Activated CD8-positive, alpha-beta memory T cell treated with anti-CD3 and anti-CD28 coated beads, Interleukin-2, amount 10 ng/mL, durations not matched to agents 7 days and 5 days (primary cell): ENCODE measurements around the gene OSBP2. TPM values are rescaled to one million over a fixed set of nuclear protein-coding genes. Genes with fewer than 3 reads are reported as not detected.
A peak's percentile ranks its signal among the peaks of the same experiment; 100 is the strongest.
"Not testable (repeated sequence)": the region's sequence is repeated elsewhere in the genome, so short reads cannot be mapped to it uniquely, and the experiment has no call there.

Source experiments
- ATAC-seq: fragments of 150-1000 bp; cut with Tn5 transposase; one replicate; pipeline ENCODE4 v1.10.0; 2021; ENCODE audit warnings: moderate library complexity
- CTCF ChIA-PET: fragments of 350-600 bp; sonication (Branson Sonifier 250); formaldehyde crosslinking; loops from one replicate; lab custom pipeline; 2021; ENCODE audit warnings: antibody characterized with exemption; lab: Charles Lee
- DNase-seq: peaks from one replicate; pipeline ENCODE4 v3.0.0-alpha.2; 2020
- H3K27ac Mint-ChIP-seq: one replicate; pipeline ENCODE4 v1.8.0; 2021; ENCODE audit warnings: mild to moderate bottlenecking, mixed read lengths
- H3K27me3 Mint-ChIP-seq: one replicate; pipeline ENCODE4 v1.8.0; 2021; ENCODE audit warnings: mixed read lengths
- H3K36me3 Mint-ChIP-seq: one replicate; pipeline ENCODE4 v1.8.0; 2021; ENCODE audit warnings: mild to moderate bottlenecking, mixed read lengths
- H3K4me1 Mint-ChIP-seq: one replicate; pipeline ENCODE4 v1.8.0; 2021; ENCODE audit warnings: mixed read lengths
- H3K4me3 Mint-ChIP-seq: one replicate; pipeline ENCODE4 v1.8.0; 2021; ENCODE audit warnings: mild to moderate bottlenecking, moderate library complexity, mixed read lengths
- H3K9me3 Mint-ChIP-seq: one replicate; pipeline ENCODE4 v1.8.0; 2022; ENCODE audit warnings: low read depth, mixed read lengths
- total RNA-seq, 2 experiments: library from RNA; stranded (reverse); gene quantifications; one replicate each; pipeline ENCODE4 v1.2.3, GENCODE V29; 2021

The OSBP2 gene
- total RNA-seq, 2 experiments from 2014 or later = 1.7 to 4.3 TPM

GRCh38 chr22:30665266-30665665, 29.4 kb upstream of the OSBP2 start:
- no peak overlapping the region for H3K27ac Mint-ChIP-seq
- H3K4me1 Mint-ChIP-seq = peaks cover 16% of the 10 kb centered on the region
- no peak overlapping the region for H3K4me3 Mint-ChIP-seq

DNA sequence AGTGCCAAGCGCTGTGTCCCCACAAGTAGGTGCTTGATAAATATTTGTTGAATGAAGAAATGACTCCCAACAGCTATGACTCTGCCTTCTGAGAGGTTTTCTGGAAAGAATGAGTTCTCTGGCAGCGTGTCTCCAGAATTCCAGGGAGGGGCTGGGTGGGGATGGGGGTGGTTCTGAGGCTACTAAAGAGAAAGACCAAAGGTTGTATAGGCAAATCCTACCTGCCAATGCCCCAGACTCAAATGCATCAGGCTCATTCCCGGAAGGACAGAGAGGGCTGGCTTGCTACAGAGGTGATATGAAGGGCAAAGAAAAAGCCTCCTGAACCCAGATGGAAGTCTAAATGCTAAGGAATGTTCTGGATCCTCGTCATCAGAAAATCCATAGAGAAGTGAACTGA, 28.9 kb upstream of the OSBP2 start:
- Mint-ChIP-seq H3K27ac (no peak overlapping the region), H3K27me3 (peaks cover 4% of the 10 kb centered on the region), H3K9me3 (no peaks in the 10 kb centered on the region), H3K36me3 (peaks cover 12% of the 10 kb centered on the region), H3K4me3 (no peak overlapping the region), H3K4me1 (peaks cover 16% of the 10 kb centered on the region)
- ATAC-seq (no peak), DNase-seq (no peak)
- CTCF ChIA-PET = interaction anchor here (2.6 kb wide), 1 partner anchor 16 kb away, joined by 13 read pairs; no protein-coding TSS in a partner anchor

More at GRCh38 chr22:30665266-30665665, 29.4 kb upstream of the OSBP2 start:
- Mint-ChIP-seq H3K36me3 (peaks cover 14% of the 10 kb centered on the region), H3K27me3 (peaks cover 4% of the 10 kb centered on the region), H3K9me3 (no peaks in the 10 kb centered on the region)
- ATAC-seq (no peak), DNase-seq (no peak)
- CTCF ChIA-PET = no interaction called here

- CTCF ChIA-PET = interaction anchor here (0.6 to 4.1 kb wide), 3 partner anchors 17 to 1026 kb away, joined by 4 to 17 read pairs (median 13); partner anchors contain the start of gene SLC35E4
- Mint-ChIP-seq H3K36me3 (peaks cover 12% of the 10 kb centered on the region), H3K9me3 (no peaks in the 10 kb centered on the region), H3K27me3 (peaks cover 4% of the 10 kb centered on the region), H3K4me1 (peaks cover 16% of the 10 kb centered on the region), H3K27ac (peak overlapping the region; percentile 86), H3K4me3 (peak overlapping the region; percentile 98)
- DNase-seq (no peak), ATAC-seq (no peak)
Measured at GRCh38 chr22:30667107-30667493, 27.6 kb upstream of the OSBP2 start.

DNA sequence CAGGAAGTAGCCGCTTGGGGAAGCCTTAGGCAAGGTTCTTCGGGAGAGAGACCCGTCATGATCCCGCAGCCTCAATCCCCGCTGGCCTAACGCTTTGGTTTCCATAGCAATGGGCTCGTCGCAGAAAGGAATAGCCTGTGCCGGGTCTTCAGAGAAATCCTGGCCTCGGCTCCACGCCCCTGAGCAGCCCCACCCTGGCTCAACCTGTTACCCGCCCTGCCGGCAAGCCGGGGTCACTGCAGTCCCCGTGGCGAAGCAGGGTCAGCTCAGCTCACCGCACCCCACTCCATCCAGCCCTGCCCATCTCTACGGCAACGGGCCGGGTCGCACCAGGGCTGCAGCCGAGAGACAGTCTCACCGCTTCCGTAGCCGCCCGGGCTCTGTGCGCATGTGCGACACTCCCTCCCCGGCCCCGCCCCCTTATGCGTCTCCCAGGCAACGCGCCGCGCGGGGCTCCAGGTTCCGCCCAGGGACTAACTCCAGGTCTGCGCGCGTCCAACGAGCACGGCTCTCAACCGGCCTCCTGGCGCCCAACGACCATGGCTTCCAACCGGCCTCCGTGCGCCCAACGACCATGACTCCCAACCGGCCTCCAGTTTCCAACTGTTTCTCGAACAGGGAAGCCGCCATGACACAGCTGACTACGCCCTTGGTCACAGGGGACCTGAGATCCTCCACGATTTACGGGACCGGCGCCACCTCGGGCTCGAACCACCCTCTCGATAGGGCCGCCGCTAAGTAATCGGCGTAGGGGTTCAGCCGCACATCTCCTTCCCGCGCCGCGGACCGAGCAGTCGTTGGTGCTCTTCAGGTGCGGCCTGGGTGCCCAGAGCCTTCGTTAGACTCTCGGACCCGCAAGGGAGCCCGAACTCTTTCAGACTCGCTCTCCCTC, 26.9 kb upstream of the OSBP2 start, which contains the start of gene DUSP18:
Gene DUSP18 (minus strand): TSS at position 382 of the 892 bp plus-strand sequence. CDS start 3,872 bp downstream, outside the sequence.
- Mint-ChIP-seq H3K27me3 (peaks cover 4% of the 10 kb centered on the region), H3K36me3 (peaks cover 10% of the 10 kb centered on the region), H3K4me3 (peak within 1 kb of the TSS; percentile 98), H3K9me3 (no peaks in the 10 kb centered on the region), H3K4me1 (peaks cover 16% of the 10 kb centered on the region), H3K27ac (peak within 1 kb of the TSS; percentile 86)
- CTCF ChIA-PET = interaction anchor here (2.6 to 4.1 kb wide), 2 partner anchors 18 to 33 kb away, joined by 13 to 17 read pairs; partner anchors contain the start of gene SLC35E4
- ATAC-seq = peak; percentile 97
- DNase-seq = peak; percentile 96

- H3K27me3 Mint-ChIP-seq = peaks cover 4% of the 10 kb centered on the region
- H3K27ac Mint-ChIP-seq = peak overlapping the region; percentile 62
- peaks cover 6% of the 10 kb centered on the region for H3K36me3 Mint-ChIP-seq
- peak overlapping the region; percentile 98 for H3K4me3 Mint-ChIP-seq
- no peak for DNase-seq
- no peak for ATAC-seq
- H3K9me3 Mint-ChIP-seq = no peaks in the 10 kb centered on the region
- peaks cover 16% of the 10 kb centered on the region for H3K4me1 Mint-ChIP-seq
- CTCF ChIA-PET = interaction anchor here (2.6 to 4.1 kb wide), 2 partner anchors 19 to 33 kb away, joined by 13 to 17 read pairs; partner anchors contain the start of gene SLC35E4
Measured at GRCh38 chr22:30668386-30668710, 26.3 kb upstream of the OSBP2 start.

- Mint-ChIP-seq H3K9me3 (no peaks in the 10 kb centered on the region), H3K27me3 (peaks cover 7% of the 10 kb centered on the region), H3K4me3 (no peak overlapping the region), H3K4me1 (peaks cover 13% of the 10 kb centered on the region), H3K27ac (no peak overlapping the region), H3K36me3 (peaks cover 2% of the 10 kb centered on the region)
- CTCF ChIA-PET = no interaction called here
- ATAC-seq (no peak), DNase-seq (no peak)
Measured at GRCh38 chr22:30671071-30671470, 23.6 kb upstream of the OSBP2 start.

- ATAC-seq = no peak
- Mint-ChIP-seq H3K36me3 (no peaks in the 10 kb centered on the region), H3K9me3 (no peaks in the 10 kb centered on the region), H3K27ac (no peak overlapping the region), H3K4me3 (no peak overlapping the region), H3K4me1 (peaks cover 5% of the 10 kb centered on the region), H3K27me3 (peaks cover 27% of the 10 kb centered on the region)
- CTCF ChIA-PET = interaction anchor here (1.5 to 2.1 kb wide), 2 partner anchors 38 to 247 kb away, joined by 3 to 9 read pairs; no protein-coding TSS in a partner anchor
- DNase-seq = no peak
Measured at GRCh38 chr22:30673136-30673535, 21.5 kb upstream of the OSBP2 start.

DNA sequence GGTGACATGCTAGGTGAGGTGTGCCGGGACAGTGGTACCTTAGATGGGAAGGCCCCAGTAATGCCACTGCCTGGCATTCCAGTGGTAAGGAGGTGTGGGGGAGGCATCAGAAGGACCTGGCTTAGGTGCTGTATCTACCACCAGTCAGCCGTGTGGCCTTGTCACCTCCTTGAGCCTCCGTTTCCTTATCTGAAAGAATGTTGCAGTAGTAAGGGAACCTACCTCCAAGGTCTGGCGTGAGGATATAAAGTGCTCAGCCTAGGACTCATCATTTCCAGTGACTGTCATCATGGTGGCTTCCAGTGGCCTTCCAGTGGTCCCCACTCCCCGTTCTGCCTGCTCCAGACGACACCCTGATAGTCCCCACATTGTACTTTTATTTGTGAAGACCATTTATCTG, 20.2 kb upstream of the OSBP2 start:
- H3K4me1 Mint-ChIP-seq = peaks cover 6% of the 10 kb centered on the region
- no peaks in the 10 kb centered on the region for H3K9me3 Mint-ChIP-seq
- no peak overlapping the region for H3K4me3 Mint-ChIP-seq
- H3K27me3 Mint-ChIP-seq = peaks cover 33% of the 10 kb centered on the region
- ATAC-seq (no peak), DNase-seq (no peak)
- CTCF ChIA-PET = interaction anchor here (1.5 kb wide), 1 partner anchor 246 kb away, joined by 3 read pairs; no protein-coding TSS in a partner anchor
- no peaks in the 10 kb centered on the region for H3K36me3 Mint-ChIP-seq
- H3K27ac Mint-ChIP-seq = no peak overlapping the region

DNA sequence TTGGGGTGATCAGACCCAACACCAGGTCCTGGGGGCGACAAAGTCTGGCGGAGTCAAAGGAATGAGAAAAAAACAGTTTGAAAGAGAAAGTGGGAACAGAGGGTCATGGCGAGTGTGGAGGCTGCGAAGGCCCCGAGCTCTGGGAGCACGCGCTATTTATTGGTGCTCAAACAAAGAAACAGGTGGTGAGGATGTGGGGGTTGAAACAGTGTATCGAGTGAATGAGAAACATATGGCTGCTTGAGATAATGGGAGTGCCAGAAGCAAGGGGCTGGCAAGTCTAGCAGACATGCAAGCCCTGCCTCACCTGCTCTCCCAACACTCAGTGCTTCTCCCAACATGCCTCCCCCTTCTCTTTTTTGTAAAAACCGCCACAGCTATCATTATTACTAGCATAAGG, 19.2 kb upstream of the OSBP2 start:
- Mint-ChIP-seq H3K27me3 (peaks cover 34% of the 10 kb centered on the region), H3K4me1 (peaks cover 7% of the 10 kb centered on the region), H3K36me3 (no peaks in the 10 kb centered on the region), H3K9me3 (no peaks in the 10 kb centered on the region), H3K27ac (no peak overlapping the region), H3K4me3 (no peak overlapping the region)
- no peak for DNase-seq
- ATAC-seq = no peak
- CTCF ChIA-PET = no interaction called here

GRCh38 chr22:30676565-30676964, 18.1 kb upstream of the OSBP2 start:
- DNase-seq, H3K36me3 Mint-ChIP-seq, H3K4me1 Mint-ChIP-seq, CTCF ChIA-PET, ATAC-seq, H3K4me3 Mint-ChIP-seq, H3K9me3 Mint-ChIP-seq, H3K27ac Mint-ChIP-seq: not testable (repeated sequence)
- peaks cover 34% of the 10 kb centered on the region for H3K27me3 Mint-ChIP-seq

- not testable (repeated sequence) for H3K9me3 Mint-ChIP-seq, H3K36me3 Mint-ChIP-seq, ATAC-seq, DNase-seq, H3K27ac Mint-ChIP-seq, H3K4me1 Mint-ChIP-seq, H3K4me3 Mint-ChIP-seq
- H3K27me3 Mint-ChIP-seq = peaks cover 37% of the 10 kb centered on the region
- CTCF ChIA-PET = interaction anchor here (1.3 kb wide), 1 partner anchor 46 kb away, joined by 3 read pairs; no protein-coding TSS in a partner anchor
Measured at GRCh38 chr22:30679895-30680690, 14.6 kb upstream of the OSBP2 start.

GRCh38 chr22:30680991-30681770, 13.5 kb upstream of the OSBP2 start:
- CTCF ChIA-PET = interaction anchor here (1.1 to 1.3 kb wide), 4 partner anchors 11 to 47 kb away, joined by 3 read pairs; no protein-coding TSS in a partner anchor
- H3K4me3 Mint-ChIP-seq = no peak overlapping the region
- H3K4me1 Mint-ChIP-seq = peaks cover 7% of the 10 kb centered on the region
- DNase-seq = no peak
- H3K9me3 Mint-ChIP-seq = no peaks in the 10 kb centered on the region
- H3K27me3 Mint-ChIP-seq = peaks cover 33% of the 10 kb centered on the region
- ATAC-seq = no peak
- H3K27ac Mint-ChIP-seq = no peak overlapping the region
- no peaks in the 10 kb centered on the region for H3K36me3 Mint-ChIP-seq
